ENCODE results near the gene SH3RF1. TPM values are rescaled to one million over a fixed set of nuclear protein-coding genes. Genes with fewer than 3 reads are reported as not detected.

The SH3RF1 gene
- total RNA-seq, 1 donor from 2014 or later = 18.6 TPM

DNA sequence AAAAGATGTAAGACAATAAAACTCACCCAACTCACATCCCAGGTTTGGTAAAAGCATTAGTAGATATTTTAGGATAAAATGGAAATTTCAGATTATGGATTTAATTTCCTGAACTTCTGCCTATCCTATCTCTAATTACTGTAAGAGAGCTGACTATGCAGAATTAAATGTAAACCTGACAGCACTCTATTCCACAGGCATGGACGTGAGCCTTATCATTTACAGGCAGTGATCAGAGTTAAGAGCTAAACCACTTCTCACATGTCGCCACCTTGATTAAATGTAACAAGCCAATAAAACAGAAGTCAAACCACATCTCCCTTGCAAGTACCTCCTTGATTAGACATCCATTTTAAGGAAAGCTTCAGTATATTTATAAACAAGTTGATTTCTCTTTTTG lies 163.2 kb downstream of the SH3RF1 start:
- Mint-ChIP-seq H3K4me1 (peaks cover 7% of the 10 kb centered on the region), H3K27ac (ENCODE audit: unreplicated experiment) (no peak overlapping the region), H3K9me3 (no peaks in the 10 kb centered on the region), H3K4me3 (no peak overlapping the region), H3K36me3 (ENCODE audit: low read depth) (peaks cover 12% of the 10 kb centered on the region), H3K27me3 (ENCODE audit: low read depth) (no peaks in the 10 kb centered on the region)
- no peak for DNase-seq (ENCODE audit: low read depth, low spot score)
- TF ChIP-seq, protein P1, sequence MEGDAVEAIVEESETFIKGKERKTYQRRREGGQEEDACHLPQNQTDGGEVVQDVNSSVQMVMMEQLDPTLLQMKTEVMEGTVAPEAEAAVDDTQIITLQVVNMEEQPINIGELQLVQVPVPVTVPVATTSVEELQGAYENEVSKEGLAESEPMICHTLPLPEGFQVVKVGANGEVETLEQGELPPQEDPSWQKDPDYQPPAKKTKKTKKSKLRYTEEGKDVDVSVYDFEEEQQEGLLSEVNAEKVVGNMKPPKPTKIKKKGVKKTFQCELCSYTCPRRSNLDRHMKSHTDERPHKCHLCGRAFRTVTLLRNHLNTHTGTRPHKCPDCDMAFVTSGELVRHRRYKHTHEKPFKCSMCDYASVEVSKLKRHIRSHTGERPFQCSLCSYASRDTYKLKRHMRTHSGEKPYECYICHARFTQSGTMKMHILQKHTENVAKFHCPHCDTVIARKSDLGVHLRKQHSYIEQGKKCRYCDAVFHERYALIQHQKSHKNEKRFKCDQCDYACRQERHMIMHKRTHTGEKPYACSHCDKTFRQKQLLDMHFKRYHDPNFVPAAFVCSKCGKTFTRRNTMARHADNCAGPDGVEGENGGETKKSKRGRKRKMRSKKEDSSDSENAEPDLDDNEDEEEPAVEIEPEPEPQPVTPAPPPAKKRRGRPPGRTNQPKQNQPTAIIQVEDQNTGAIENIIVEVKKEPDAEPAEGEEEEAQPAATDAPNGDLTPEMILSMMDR (conservative IDR thresholded peaks at IDR 0.05) = no peak

DNA sequence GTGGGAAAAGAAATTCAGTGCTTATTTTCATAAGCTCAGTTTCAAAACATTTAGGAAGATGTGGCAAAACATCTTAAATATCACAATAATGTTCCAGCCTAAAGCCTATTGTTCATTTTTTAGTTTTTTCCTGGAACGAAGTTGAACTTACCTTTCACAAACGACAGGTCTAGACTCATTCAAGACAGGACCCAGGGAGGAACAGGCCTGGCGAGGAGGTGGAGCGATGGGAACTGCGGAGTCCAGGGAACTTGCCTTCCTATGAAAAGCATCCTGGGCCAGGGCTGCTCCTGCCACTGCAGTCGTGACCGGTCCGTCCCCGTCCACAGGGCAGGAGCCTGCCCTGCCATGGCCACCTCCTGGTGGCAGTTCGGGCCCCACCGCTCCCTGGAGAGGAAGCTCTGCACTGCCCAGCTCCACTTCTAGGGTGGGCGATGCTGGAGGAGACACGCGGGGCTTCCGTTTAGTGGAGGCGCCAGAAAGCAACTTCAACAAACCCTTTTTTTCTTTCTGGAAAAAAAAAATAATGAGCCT lies 164.0 kb downstream of the SH3RF1 start:
- DNase-seq (ENCODE audit: low read depth, low spot score) = no peak
- peaks cover 9% of the 10 kb centered on the region for H3K4me1 Mint-ChIP-seq
- no peaks in the 10 kb centered on the region for H3K9me3 Mint-ChIP-seq
- H3K36me3 Mint-ChIP-seq (ENCODE audit: low read depth) = peaks cover 6% of the 10 kb centered on the region
- H3K27ac Mint-ChIP-seq (ENCODE audit: unreplicated experiment) = no peak overlapping the region
- TF ChIP-seq, protein P1 (conservative IDR thresholded peaks at IDR 0.05) = no peak
- no peaks in the 10 kb centered on the region for H3K27me3 Mint-ChIP-seq (ENCODE audit: low read depth)
- H3K4me3 Mint-ChIP-seq = no peak overlapping the region

DNA sequence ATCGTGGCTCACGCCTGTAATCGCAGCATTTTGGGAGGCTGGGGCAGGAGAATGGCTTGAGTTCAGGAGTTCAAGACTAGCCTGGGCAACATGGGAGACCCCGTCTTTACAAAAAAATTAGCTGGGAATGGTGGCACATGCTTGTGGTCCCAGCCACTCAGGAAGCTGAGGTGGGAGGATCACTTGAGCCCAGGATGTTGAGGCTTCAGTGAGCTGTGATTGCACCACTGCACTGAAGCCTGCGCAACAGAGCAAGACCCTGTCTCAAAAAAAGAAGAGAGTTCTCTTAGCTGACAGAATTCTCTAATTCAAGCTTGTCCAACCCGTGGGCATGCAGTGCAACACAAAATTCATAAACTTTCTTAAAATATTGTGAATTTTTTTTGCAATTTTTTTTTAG lies 165.1 kb downstream of the SH3RF1 start:
- H3K27me3 Mint-ChIP-seq (ENCODE audit: low read depth) = no peaks in the 10 kb centered on the region
- no peaks in the 10 kb centered on the region for H3K9me3 Mint-ChIP-seq
- no peak overlapping the region for H3K27ac Mint-ChIP-seq (ENCODE audit: unreplicated experiment)
- TF ChIP-seq, protein P1 (conservative IDR thresholded peaks at IDR 0.05) = no peak
- H3K4me1 Mint-ChIP-seq = peaks cover 14% of the 10 kb centered on the region
- H3K4me3 Mint-ChIP-seq = no peak overlapping the region
- DNase-seq (ENCODE audit: low read depth, low spot score) = no peak
- H3K36me3 Mint-ChIP-seq (ENCODE audit: low read depth) = peaks cover 4% of the 10 kb centered on the region

DNA sequence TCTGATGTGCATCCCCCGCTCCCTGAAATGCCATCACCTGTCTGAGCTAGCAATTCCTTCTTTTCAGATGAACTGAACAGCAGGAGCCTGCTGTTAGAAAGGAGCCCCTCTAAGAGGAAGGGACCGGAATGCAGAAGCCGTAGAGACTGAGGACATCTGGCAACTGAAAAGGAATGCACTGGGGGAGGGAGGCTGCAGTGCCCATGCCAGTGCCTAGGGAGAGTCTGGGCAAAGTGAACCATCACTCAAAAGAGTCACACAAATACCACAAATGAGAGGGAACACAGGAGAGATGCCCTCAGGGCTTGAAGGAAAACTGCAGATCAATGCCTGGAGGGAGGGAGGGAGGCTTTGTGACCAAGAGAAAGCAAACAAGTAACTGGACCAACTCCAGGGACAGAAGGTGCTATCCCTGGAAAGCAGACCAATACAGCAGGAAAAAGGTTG lies 166.8 kb downstream of the SH3RF1 start:
- peaks cover 15% of the 10 kb centered on the region for H3K4me1 Mint-ChIP-seq
- H3K27me3 Mint-ChIP-seq (ENCODE audit: low read depth) = no peaks in the 10 kb centered on the region
- H3K36me3 Mint-ChIP-seq (ENCODE audit: low read depth) = peaks cover 2% of the 10 kb centered on the region
- DNase-seq (ENCODE audit: low read depth, low spot score) = no peak
- TF ChIP-seq, protein P1 (conservative IDR thresholded peaks at IDR 0.05) = no peak
- H3K9me3 Mint-ChIP-seq = no peaks in the 10 kb centered on the region
- H3K27ac Mint-ChIP-seq (ENCODE audit: unreplicated experiment) = no peak overlapping the region
- H3K4me3 Mint-ChIP-seq = no peak overlapping the region

DNA sequence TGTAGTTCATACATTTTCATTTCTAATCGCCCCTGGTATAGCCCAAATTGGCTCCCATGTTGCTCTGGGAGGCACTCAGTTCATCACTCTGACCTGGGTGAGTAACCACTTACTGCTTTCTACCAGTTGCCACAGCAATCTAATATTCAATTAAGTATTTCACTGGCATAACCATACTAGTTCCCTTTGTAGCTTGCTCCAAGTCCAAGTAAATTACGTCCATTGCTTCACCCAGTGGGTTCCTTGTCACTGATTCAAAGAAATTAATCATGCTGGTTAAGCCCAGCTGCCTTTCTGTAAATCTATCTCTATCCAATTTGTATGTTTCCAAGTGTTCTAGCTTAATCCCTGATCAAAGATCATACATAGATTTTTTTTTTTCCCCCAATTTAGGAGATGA lies 168.7 kb downstream of the SH3RF1 start:
- Mint-ChIP-seq H3K4me3 (no peak overlapping the region), H3K27ac (ENCODE audit: unreplicated experiment) (no peak overlapping the region), H3K9me3 (peaks cover 3% of the 10 kb centered on the region), H3K27me3 (ENCODE audit: low read depth) (no peaks in the 10 kb centered on the region), H3K36me3 (ENCODE audit: low read depth) (peaks cover 14% of the 10 kb centered on the region), H3K4me1 (peaks cover 15% of the 10 kb centered on the region)
- TF ChIP-seq, protein P1 (conservative IDR thresholded peaks at IDR 0.05) = no peak
- DNase-seq (ENCODE audit: low read depth, low spot score) = no peak
